ENCODE data around the gene TFDP1.

The TFDP1 gene, protein sequence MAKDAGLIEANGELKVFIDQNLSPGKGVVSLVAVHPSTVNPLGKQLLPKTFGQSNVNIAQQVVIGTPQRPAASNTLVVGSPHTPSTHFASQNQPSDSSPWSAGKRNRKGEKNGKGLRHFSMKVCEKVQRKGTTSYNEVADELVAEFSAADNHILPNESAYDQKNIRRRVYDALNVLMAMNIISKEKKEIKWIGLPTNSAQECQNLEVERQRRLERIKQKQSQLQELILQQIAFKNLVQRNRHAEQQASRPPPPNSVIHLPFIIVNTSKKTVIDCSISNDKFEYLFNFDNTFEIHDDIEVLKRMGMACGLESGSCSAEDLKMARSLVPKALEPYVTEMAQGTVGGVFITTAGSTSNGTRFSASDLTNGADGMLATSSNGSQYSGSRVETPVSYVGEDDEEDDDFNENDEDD

DNA sequence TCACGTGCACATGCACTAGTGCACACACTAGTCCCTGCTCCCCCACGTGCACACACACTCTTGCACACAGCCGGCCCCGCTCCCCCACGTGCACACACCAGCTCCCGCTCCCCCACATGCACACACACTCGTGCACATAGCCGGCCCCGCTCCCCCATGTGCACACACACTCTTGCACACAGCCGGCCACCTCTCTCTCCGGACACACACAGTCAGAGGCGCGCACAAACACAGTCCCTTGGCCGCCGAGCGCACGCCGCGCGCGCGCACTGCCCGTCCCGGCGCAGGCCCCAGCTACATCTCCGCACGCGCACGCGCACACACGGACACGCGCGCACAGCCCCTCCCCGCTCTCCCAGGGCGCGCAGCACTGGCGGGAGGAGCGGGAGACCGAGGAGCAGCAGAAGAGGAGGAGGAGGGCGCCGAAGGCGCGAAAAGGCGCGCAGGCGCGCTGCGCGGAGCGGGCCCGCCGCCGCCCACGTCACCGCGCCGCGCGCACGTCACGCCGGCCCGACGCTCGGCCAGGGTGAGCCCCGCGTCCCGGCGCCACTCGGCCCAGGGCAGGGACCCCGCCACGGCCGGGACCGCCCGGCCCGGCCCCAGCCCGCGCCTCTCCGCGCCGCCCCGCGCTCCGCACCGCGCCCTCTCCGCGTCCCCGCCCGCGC is at the start of gene TFDP1:
Gene TFDP1, plus strand, starts transcription at position 549 of the 665 bp plus-strand sequence. CDS start 1,085 bp downstream, outside the sequence.
- peak; percentile 90 for DNase-seq

- DNase-seq, result no peak
Observed at GRCh38 chr13:113535381-113535781, 49.2 kb upstream of the TFDP1 start.

DNA sequence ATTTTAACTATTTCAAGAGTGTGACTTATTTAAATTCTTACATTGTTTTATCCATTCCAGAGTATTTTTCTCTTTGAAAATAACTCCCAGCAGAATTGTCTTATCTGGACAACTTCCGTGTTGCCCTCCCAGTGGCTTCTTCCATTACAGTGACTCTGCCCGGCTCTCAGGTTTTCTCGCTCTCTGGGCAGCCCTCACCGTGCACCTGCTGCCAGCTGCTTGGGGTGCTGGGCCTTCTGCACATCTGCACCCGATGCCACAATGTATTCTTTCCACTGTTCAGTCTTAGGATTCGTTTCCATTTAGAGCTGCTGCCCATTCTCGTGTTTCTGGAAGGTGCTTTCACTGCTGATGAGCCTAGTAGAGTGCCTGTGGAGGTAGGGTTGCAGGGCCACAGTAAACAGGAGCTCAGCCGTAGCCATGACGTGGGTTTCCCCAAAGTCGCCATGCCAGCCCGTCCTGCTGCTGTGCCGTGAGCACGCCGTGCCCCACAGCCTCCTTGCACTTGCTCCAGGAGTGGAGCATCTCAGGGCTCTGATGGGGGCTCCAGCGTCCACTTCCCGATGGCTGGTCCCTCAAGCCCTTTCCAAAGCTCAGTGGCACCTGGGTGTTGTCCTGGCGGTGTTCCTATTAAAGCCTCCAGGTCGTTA is 48.0 kb upstream of the TFDP1 start:
- no peak for DNase-seq

- DNase-seq, result no peak
Observed at GRCh38 chr13:113537205-113537604, 47.3 kb upstream of the TFDP1 start.

DNA sequence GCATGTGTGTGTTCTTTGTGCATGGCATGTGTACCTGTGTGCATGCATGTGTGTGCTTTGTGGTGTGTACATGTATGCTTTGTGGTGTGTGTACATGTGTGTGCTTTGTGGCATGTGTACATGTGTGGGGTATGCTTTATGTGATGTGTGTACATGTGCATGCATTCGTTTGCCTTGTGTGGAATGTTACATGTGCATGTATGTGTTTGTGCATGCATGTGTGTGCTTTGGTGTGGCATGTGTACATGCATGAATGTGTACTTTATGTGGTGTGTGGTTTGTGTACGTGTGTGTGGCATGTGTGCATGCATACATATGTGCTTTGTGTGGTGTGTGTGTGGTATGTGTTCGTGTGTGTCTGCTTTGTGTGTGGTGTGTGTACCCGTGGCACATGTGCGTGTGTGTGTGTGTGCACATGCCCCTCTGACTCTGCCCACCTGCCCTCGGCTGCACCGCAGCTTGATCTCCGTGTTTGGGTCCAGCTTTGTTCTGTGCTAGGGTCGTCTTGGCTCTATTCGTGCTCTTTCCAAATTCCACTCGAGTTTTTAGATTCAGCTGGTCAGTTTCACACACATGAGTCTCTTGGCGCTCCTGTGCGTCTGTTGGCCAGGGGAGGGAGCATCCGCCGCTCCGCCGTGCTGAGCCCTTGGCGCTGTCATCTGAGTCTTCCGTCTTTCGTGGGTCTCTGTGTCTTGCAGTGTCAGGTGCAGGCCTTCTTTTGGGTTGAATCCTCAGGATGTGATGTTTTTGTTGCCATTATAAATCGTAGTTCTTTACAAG is 46.5 kb upstream of the TFDP1 start:
- DNase-seq, result no peak

- no peak for DNase-seq
Observed at GRCh38 chr13:113538689-113539058, 45.9 kb upstream of the TFDP1 start.

DNA sequence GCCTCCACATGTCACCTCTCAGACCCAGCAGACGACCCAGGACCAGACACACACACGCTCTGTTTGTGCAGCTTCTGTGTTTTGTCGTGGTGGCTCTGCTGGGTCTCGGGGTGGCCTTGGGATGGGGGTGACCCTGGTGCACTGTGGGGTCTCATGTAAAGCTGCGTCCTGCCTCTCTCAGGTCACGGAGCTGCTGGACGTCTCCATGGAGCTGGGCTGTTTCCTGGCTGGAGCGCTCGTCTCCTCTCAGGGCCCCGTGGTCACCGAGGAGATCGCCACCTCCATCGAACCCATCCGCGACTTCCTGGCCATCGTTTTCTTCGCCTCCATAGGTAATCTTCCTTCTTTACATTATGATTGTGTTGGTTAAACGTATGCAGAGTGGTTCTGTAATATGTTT is 45.4 kb upstream of the TFDP1 start:
- no peak for DNase-seq

DNA sequence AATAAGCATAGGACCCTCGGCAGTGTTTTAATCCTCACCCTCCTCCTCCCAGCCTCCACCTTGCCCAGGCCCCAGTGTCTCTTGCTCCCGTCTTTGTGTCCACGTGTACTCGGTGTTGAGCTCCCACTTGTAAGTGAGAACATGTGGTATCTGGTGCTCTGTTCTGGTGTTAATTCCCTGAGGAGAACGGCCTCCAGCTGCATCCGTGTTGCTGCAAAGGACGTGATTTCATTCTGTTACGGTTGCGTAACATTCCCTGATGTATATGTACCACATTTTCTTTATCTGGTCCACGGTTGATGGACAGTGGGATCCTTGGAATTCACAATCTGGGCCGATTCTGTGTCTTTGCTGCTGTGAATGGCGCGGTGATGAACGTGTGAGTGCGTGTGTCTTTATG is 44.7 kb upstream of the TFDP1 start:
- DNase-seq, result no peak

DNA sequence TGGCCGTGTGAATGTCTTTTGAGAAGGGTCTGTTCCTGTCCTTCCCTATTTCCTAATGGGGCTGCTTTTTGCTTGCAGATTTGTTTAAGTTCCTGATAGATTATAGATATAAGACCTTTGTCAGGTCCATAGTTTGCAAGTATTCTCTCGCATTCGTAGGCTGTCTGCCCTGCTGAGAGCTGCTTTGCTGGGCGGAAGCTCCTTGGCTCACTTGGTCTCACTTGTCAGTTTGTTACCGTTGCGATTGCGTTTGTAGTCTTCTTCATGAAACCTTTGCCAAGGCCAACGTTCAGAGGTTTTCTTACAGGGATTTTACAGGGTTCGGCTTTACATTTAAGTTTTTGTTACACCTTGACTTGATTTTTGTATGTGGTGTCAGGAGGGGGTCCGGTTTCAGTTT is 44.0 kb upstream of the TFDP1 start:
- no peak for DNase-seq

- DNase-seq, result no peak
Observed at GRCh38 chr13:113542751-113543424, 41.7 kb upstream of the TFDP1 start.

GRCh38 chr13:113544071-113544891 is 40.3 kb upstream of the TFDP1 start:
- no peak for DNase-seq

GRCh38 chr13:113544896-113545295 is 39.7 kb upstream of the TFDP1 start:
- DNase-seq, result no peak

- no peak for DNase-seq
Observed at GRCh38 chr13:113545455-113545930, 39.1 kb upstream of the TFDP1 start.

DNA sequence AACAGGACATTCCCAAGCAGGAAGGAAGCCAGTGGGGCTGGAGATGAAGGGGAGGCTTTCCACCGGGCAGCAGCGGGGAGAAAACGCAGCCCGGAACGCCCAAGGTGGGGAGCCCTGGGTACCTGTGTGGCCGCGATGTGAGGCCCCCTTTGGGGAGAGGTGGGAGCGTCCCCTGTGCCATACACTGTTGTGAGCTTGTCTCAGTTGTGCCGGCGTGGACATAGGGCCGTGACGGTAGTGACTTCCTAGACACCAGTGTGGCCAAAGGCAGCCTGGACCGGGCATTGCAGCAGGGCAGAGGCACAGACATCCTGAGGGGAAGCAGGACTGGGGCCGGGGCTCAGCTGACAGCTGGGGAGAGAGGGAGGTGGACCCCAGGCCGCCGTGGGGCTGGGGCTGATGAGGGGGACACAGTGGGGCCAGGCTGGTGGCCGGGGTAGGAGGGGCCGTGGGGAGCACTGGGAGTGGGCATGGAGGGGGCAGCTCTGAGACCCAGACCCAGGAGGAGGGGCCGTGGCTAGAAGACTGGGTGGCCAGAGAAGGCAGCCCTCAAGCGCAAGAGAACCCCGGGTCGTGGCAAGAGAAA is 38.5 kb upstream of the TFDP1 start:
- DNase-seq, result no peak

GRCh38 chr13:113546571-113547237 is 37.8 kb upstream of the TFDP1 start:
- no peak for DNase-seq

DNA sequence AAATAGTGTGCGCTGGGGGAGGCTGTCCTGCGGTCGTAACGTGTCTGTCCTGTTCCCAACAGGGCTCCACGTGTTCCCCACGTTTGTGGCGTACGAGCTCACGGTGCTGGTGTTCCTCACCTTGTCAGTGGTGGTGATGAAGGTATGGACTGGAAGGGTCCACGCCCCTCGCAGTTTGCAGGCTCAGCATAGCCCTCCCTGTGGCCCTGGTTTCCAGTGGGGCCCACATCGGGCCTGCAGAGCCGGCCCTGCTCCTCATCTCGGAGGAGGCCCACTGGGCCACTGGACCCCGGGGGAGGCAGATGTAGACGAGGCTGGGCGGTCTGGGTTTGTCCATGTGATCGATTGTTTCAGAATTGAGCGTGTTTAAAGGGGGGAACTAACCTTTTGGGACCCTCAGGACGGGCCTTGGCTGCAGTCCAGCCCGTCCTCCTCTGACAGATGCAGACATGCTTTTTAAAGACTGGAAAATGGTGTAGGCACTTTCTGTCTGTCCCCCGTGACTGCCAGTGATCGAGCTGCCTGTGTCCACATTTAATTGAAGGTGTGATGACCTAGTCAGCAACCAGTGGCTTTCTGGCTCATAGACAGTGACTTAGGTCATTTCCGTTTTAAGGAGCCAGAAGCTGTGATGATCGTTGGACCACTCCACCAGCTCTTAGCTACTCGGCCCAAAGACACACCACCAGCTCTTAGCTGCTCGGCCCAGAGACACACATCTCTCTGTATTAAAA is 37.1 kb upstream of the TFDP1 start:
- DNase-seq, result no peak

DNA sequence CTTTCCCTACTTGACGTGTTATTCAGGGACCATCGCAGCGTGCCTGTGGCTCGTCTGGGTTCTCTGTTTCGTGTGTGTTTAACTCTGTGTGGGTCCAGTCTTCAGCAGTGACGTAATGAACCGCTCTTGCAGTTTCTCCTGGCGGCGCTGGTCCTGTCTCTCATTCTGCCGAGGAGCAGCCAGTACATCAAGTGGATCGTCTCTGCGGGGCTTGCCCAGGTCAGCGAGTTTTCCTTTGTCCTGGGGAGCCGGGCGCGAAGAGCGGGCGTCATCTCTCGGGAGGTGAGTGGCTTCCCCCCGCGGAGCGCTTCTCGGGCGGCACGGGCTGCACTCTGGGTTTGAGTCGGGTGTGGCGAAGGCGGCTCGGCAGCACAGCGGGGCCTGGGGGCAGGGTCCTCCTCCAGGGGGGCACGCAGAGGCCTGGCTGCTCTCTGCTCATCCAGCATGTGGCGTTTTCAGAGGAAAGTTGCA is 36.3 kb upstream of the TFDP1 start:
- DNase-seq, result no peak

- DNase-seq, result no peak
Observed at GRCh38 chr13:113548778-113549621, 35.6 kb upstream of the TFDP1 start.

DNA sequence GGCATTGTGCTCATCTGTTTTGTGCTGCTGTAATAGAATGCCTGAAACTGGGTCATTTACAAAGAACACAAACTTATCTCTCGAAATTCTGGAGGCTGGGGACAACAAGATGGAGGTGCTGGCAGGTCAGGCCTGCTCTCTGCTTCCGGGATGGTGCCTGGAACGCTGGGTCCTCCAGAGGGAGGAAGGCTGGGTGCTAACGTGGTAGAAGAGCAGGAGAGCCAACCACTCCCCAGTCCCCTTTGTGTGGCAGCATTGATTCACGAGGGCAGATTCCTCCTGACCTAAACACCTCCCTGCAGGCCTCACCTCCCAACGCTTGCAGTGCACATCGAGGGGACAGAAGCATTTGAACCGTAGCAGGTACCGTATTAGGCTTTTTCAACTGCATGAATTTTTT is 34.1 kb upstream of the TFDP1 start:
- DNase-seq, result no peak
